Left lung (tissue), 10 donors: Measurements from ENCODE around the gene ZBTB22. TPM values are rescaled to one million over a fixed set of nuclear protein-coding genes. Genes with fewer than 3 reads are reported as not detected.

Source experiments
- ATAC-seq: fragments of 200-7000 bp; cut with Tn5 transposase; one replicate; pipeline ENCODE4 v1.9.1; 2020; ENCODE audit warnings: moderate library complexity
- DNase-seq, 4 donors: peaks; one replicate each; pipeline ENCODE4 v3.0.0-alpha.2; 2013 to 2020
- H3K27ac ChIP-seq, 2 donors: fragments of 200-600 bp; sonication (generic) in 1 of 2; one replicate each; pipeline versions ENCODE4 v1.5.0 to v1.8.0; 2020 to 2021
- H3K27me3 ChIP-seq, 2 donors: fragments of 200-600 bp; sonication (generic) in 1 of 2; one replicate each; pipeline versions ENCODE4 v1.5.0 to v1.8.0; 2020 to 2021
- H3K36me3 ChIP-seq, 2 donors: fragments of 200-600 bp; sonication (generic) in 1 of 2; one replicate each; pipeline versions ENCODE4 v1.5.0 to v1.8.0; 2020 to 2021
- H3K4me1 ChIP-seq, 2 donors: fragments of 200-600 bp; one replicate each; pipeline ENCODE4 v1.8.0; 2021
- H3K4me3 ChIP-seq, 2 donors: fragments of 200-600 bp; sonication (generic) in 1 of 2; one replicate each; pipeline versions ENCODE4 v1.5.0 to v1.8.0; 2020 to 2021; ENCODE audit warnings: mild to moderate bottlenecking in 1 of 2
- H3K9me3 ChIP-seq, 2 donors: fragments of 200-600 bp; sonication (generic) in 1 of 2; one replicate each; pipeline versions ENCODE4 v1.5.0 to v1.8.0; 2020 to 2021
- intact Hi-C, 2 donors: fragments of 100-400 bp; cut with DNase I; formaldehyde crosslinking; loops; one replicate each; pipeline versions ENCODE4 v1.11.2 to v1.14.2; 2022
- polyA plus RNA-seq, 6 donors: library from polyadenylated mRNA; unstranded; fragments of 120-200 nt; gene quantifications; one replicate each; pipeline ENCODE4 v1.2.1, GENCODE V29; 2013; ENCODE audit not compliant: insufficient read length in 6 of 6
- total RNA-seq, 2 donors: library from RNA; stranded (reverse); fragmentation: NEBNext Ultra II Directional; extraction: Animal tissue kit (Norgen Biotek cat#: 25700); gene quantifications; one replicate each; pipeline ENCODE4 v1.2.1, GENCODE V29; 2021
- TF ChIP-seq, protein P1 (sequence below), 2 donors: fragments of 200-600 bp; sonication (generic) in 1 of 2; IDR thresholded peaks; one replicate each; pipeline versions ENCODE4 v1.5.0 to v1.8.0; 2021; ENCODE audit warnings: antibody characterized with exemption in 2 of 2
- donor health status: DM: no; HTN: yes; CAD: no.
- donor health status: DM: no; HTN: no; CAD: no.

Gene ZBTB22
- total and polyA plus RNA-seq, 8 donors, result 17.3 to 29.3 (median 25.3) TPM

DNA sequence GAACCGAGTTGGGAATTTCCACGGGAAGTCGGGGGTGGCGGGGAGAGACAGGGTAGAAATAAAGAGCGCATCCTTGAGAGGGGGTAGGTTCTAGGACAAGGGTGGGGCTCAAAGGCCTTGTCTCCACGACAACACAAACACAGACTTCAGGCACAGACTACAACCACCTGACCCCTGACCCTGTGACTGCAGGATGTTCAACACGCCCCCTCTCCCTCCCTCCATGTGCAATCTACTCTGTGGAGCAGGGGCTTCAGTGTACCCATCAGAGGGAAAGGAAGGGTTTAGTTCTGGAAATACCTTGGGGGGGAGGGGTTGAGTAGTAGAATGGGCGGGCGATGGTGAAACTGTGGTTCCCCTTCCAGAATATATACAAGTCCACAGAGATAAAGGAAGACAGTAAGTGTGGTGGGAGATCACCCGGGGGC is 3.0 kb downstream of the ZBTB22 start:
- peak; percentile 45 for ATAC-seq
- DNase-seq, result peak in 3 of 4 donors; percentile 63 to 87 (median 84)
- Histone ChIP-seq H3K27me3 (no peaks in the 10 kb centered on the region), H3K36me3 (peaks cover 0 to 41% of the 10 kb centered on the region in 2 donors), H3K4me3 (peak overlapping the region; percentile 81 to 97), H3K9me3 (no peaks in the 10 kb centered on the region), H3K27ac (peak overlapping the region; percentile 97 to 100), H3K4me1 (peaks cover 20 to 72% of the 10 kb centered on the region in 2 donors)
- TF ChIP-seq, protein P1, sequence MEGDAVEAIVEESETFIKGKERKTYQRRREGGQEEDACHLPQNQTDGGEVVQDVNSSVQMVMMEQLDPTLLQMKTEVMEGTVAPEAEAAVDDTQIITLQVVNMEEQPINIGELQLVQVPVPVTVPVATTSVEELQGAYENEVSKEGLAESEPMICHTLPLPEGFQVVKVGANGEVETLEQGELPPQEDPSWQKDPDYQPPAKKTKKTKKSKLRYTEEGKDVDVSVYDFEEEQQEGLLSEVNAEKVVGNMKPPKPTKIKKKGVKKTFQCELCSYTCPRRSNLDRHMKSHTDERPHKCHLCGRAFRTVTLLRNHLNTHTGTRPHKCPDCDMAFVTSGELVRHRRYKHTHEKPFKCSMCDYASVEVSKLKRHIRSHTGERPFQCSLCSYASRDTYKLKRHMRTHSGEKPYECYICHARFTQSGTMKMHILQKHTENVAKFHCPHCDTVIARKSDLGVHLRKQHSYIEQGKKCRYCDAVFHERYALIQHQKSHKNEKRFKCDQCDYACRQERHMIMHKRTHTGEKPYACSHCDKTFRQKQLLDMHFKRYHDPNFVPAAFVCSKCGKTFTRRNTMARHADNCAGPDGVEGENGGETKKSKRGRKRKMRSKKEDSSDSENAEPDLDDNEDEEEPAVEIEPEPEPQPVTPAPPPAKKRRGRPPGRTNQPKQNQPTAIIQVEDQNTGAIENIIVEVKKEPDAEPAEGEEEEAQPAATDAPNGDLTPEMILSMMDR (IDR thresholded peaks at IDR 0.05), result no peak
- intact Hi-C loops, result loop anchor here in 1 of 2 donors (10.0 kb wide), 1 partner anchor 100 kb away; the partner anchor contains the start of genes CUTA and PHF1

DNA sequence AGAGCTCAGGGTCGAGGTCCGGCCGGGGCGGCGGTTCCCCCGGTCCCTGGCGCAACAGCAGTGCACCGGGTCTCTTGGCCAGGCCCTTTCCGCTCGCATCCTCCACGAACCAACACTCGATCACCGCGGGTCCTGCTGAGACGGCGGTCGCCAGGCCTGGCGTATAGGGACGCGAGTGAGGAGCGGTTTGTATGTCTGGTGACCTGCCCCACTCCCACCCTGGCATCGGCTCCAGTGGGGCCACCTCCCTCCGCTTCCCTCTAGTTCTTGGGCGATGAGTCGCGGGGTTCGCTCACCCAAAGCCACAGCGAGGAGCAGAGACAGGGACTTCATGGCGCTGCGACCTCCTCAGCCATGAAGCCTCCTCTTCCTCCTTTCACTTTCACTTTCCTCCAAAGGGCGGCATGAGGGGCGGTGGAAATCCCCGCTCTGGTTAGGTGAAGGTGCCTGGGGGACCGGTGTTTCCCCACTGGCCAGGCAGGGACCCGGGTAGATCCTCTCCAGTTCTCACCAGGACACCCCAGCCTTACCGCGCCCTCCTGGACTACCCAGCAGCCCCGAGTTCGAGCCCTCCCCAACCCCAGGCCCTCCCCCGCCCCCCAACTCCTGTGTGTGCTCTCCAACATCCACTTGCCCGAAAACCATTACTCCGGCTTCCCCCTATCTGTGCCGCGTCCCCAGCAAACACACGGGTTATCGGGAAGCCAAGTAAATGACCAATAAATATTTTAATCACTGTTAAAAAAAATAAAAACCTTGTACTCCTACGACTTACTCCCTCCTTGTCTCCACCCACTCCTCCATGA is 3.6 kb downstream of the ZBTB22 start, which contains the start of gene TAPBP:
Gene TAPBP, minus strand, starts transcription at position 370 of the 806 bp plus-strand sequence. Its CDS starts 37 bp downstream, at position 333.
- H3K36me3 ChIP-seq, result peaks cover 0 to 40% of the 10 kb centered on the region in 2 donors

DNA sequence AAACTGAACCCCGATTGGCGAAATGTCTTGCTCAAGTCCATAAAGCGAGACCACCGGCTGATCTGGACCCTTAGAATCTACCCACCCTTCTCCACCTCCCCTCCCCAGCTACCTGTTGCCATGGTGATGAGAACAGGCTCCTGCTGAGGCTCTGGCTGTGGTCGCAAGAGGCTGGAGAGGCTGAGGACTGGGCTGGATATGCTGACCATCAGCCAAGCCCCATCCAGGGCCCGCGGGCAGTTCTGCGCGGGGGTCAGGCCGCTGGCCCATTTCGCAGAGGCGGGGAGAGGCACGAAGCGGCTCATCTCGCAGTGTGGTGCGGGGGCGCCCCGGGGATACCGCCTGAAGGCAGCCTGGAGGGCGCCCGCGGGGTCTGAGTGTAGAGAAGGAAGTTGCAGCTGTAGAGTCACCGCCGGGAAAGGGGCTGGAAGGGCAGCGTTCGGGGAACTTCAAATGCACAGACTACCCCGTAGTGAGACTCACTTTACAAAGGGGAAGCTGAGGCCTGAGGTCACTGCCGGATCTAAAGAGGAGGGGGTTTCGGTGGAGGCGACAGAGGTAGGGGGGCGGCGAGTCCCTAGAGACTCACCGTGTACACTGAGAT is 4.3 kb downstream of the ZBTB22 start:
- Histone ChIP-seq H3K27ac (peak overlapping the region; percentile 97 to 100), H3K27me3 (no peaks in the 10 kb centered on the region), H3K4me3 (peak overlapping the region; percentile 81 to 97), H3K9me3 (no peaks in the 10 kb centered on the region), H3K4me1 (peaks cover 15 to 62% of the 10 kb centered on the region in 2 donors), H3K36me3 (peaks cover 0 to 42% of the 10 kb centered on the region in 2 donors)
- intact Hi-C loops, result loop anchor here in 1 of 2 donors (10.0 kb wide), 1 partner anchor 102 kb away; the partner anchor contains the start of genes CUTA and PHF1
- TF ChIP-seq, protein P1 (IDR thresholded peaks at IDR 0.05), result no peak
- DNase-seq, result peak; percentile 42 to 92 (median 56)
- peak; percentile 4 for ATAC-seq

More for the DNA sequence above, 3.6 kb downstream of the ZBTB22 start, which contains the start of gene TAPBP:
- H3K27ac ChIP-seq, result peak within 1 kb of the TSS; percentile 97 to 100
- H3K4me3 ChIP-seq, result peak within 1 kb of the TSS; percentile 81 to 97
- peaks cover 20 to 65% of the 10 kb centered on the region in 2 donors for H3K4me1 ChIP-seq
- ATAC-seq (peak; percentile 30), DNase-seq (peak; percentile 63 to 89 (median 74))
- no peaks in the 10 kb centered on the region for H3K27me3 ChIP-seq
- TF ChIP-seq, protein P1 (IDR thresholded peaks at IDR 0.05), result no peak
- intact Hi-C loops, result loop anchor here in 1 of 2 donors (10.0 kb wide), 1 partner anchor 101 kb away; the partner anchor contains the start of genes CUTA and PHF1
- no peaks in the 10 kb centered on the region for H3K9me3 ChIP-seq

DNA sequence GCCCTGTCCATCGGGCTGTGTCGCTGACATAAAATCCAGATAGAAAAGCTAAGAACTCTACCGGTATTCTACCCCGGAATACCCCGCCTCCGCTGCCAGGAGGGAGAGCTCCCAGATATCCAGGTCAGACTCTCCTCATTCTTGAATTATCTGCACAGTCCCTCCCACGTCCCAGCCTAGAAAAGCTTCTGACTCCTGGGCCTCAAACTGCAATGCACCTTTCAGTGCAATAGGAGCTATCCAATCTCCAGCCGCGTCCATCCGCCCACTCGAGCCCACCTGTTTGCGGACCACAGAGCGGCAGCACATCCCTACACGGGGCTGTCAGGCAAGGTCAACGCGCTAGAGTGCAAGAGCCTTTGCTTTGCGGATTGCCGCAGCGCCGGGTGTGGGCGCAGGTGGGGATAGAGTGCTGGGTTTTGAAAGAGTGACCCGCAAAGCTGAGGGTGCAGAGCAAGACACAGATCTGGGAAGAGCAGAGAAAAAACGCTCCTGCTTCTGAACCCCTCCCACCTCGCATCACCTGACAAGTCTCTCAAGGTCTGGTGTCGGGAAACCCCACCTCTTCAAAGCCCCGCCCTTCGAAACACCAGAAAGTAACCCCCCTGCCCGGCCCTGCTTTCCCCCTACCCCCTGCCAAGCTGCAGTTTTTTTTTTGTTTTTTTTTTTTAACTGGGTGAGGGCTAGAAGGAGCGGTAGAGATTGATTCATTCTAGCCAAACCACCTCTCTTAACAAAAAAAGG is 5.0 kb downstream of the ZBTB22 start:
- TF ChIP-seq, protein P1 (IDR thresholded peaks at IDR 0.05), result no peak
- H3K36me3 ChIP-seq, result peaks cover 0 to 47% of the 10 kb centered on the region in 2 donors
- intact Hi-C loops, result loop anchor here in 1 of 2 donors (10.0 kb wide), 1 partner anchor 102 kb away; the partner anchor contains the start of genes CUTA and PHF1

More for the DNA sequence above, 5.0 kb downstream of the ZBTB22 start:
- Histone ChIP-seq H3K9me3 (no peaks in the 10 kb centered on the region), H3K27me3 (no peaks in the 10 kb centered on the region), H3K27ac (peak overlapping the region; percentile 97 to 100), H3K4me1 (peaks cover 14 to 61% of the 10 kb centered on the region in 2 donors), H3K4me3 (peak overlapping the region; percentile 81 to 97)
- ATAC-seq (peak; percentile 61), DNase-seq (peak; percentile 33 to 91 (median 78))
